K562 (cell line): Measurements from ENCODE around the gene CYP11A1. TPM values are rescaled to one million over a fixed set of nuclear protein-coding genes. Genes with fewer than 3 reads are reported as not detected.

Experiments
- CHD1 ChIP-seq: fragments of 200-600 bp; sonication (generic); IDR thresholded peaks from one replicate; pipeline ENCODE4 v1.6.1; 2012; ENCODE audit warnings: mild to moderate bottlenecking, moderate library complexity, low read length, inconsistent platforms
- CTCF ChIP-seq, 3 experiments: IDR thresholded peaks in 2 of 3; conservative IDR thresholded peaks in 1 of 3; 2 replicates each; pipeline ENCODE4 v1.5.1; 2011 to 2012; ENCODE audit warnings: low read length in 3 of 3, mild to moderate bottlenecking in 3 of 3, control low read depth in 2 of 3, improper control_type of control experiment in 1 of 3, inconsistent platforms in 1 of 3, low read depth in 1 of 3, mixed read lengths in 1 of 3, moderate library complexity in 1 of 3; ENCODE audit not compliant: insufficient read depth in 2 of 3
- FOXJ3 ChIP-seq: sonication (generic); formaldehyde crosslinking; IDR thresholded peaks from 2 replicates; pipeline ENCODE4 v1.4.0; 2020; ENCODE audit warnings: mild to moderate bottlenecking, missing genetic modification reagents
- IFI16 ChIP-seq: fragments of 250-450 bp; sonication (Bioruptor Pico); IDR thresholded peaks from 2 replicates; pipeline ENCODE4 v2.1.2; 2022; ENCODE audit warnings: mild to moderate bottlenecking, inconsistent platforms
- L3MBTL2 ChIP-seq: fragments of 450-650 bp; IDR thresholded peaks from 2 replicates; pipeline ENCODE4 v1.6.1; 2016; ENCODE audit warnings: mild to moderate bottlenecking, moderate library complexity
- MBD2 ChIP-seq: sonication (generic); IDR thresholded peaks from 2 replicates; pipeline ENCODE4 v1.6.1; 2016; ENCODE audit warnings: low read depth, borderline replicate concordance
- MCM5 ChIP-seq: fragments of 450-650 bp; IDR thresholded peaks from 2 replicates; pipeline ENCODE4 v1.6.1; 2016; ENCODE audit warnings: low read depth
- MITF ChIP-seq: IDR thresholded peaks from 2 replicates; pipeline ENCODE4 v1.6.1; 2014; ENCODE audit warnings: antibody characterized with exemption
- NKRF ChIP-seq: fragments of 450-650 bp; IDR thresholded peaks from 2 replicates; pipeline ENCODE4 v1.6.1; 2016; ENCODE audit warnings: borderline replicate concordance
- NR1H2 ChIP-seq: sonication (generic); formaldehyde crosslinking; IDR thresholded peaks from 2 replicates; pipeline ENCODE4 v1.4.0; 2020; ENCODE audit warnings: mild to moderate bottlenecking, missing genetic modification reagents
- POLR2H ChIP-seq: IDR thresholded peaks from 2 replicates; pipeline ENCODE4 v1.6.1; 2016; ENCODE audit warnings: missing genetic modification characterization, low read depth, mild to moderate bottlenecking, control low read depth, missing compliant biosample characterization, moderate library complexity
- RCOR1 ChIP-seq, 2 experiments: IDR thresholded peaks; 2 replicates each; pipeline ENCODE4 v1.6.1; 2012; ENCODE audit warnings: low read depth in 2 of 2, low read length in 2 of 2, borderline replicate concordance in 1 of 2, improper control_type of control experiment in 1 of 2
- SMARCB1 ChIP-seq: IDR thresholded peaks from 2 replicates; pipeline ENCODE4 v1.6.1; 2011; ENCODE audit warnings: improper control_type of control experiment, low read depth; ENCODE audit not compliant: insufficient read length
- TAF15 ChIP-seq: fragments of 200-400 bp; formaldehyde crosslinking; IDR thresholded peaks from 2 replicates; pipeline ENCODE4 v1.6.1; 2017; ENCODE audit warnings: mild to moderate bottlenecking, low read depth, low read length, moderate library complexity
- TRIM24 ChIP-seq, 2 experiments: fragments of 450-650 bp; IDR thresholded peaks; 2 replicates each; pipeline ENCODE4 v1.6.1; 2016
- YY1 ChIP-seq, 3 experiments: IDR thresholded peaks; 2 replicates each; pipeline ENCODE4 v1.6.1; 2011; ENCODE audit warnings: low read length in 2 of 3, mild to moderate bottlenecking in 2 of 3, moderate library complexity in 2 of 3, borderline replicate concordance in 1 of 3, control low read depth in 1 of 3, low read depth in 1 of 3; ENCODE audit not compliant: insufficient read depth in 3 of 3, insufficient replicate concordance in 2 of 3, control insufficient read depth in 1 of 3, insufficient read length in 1 of 3; ENCODE audit errors: extremely low read depth in 1 of 3
- ZNF589 ChIP-seq: fragments of 200-800 bp; sonication (Bioruptor generic); IDR thresholded peaks from 2 replicates; pipeline ENCODE4 v1.6.1; 2016; ENCODE audit warnings: low read depth, missing genetic modification characterization, missing compliant biosample characterization
- ZNF766 ChIP-seq: fragments of 200-800 bp; sonication (Bioruptor generic); conservative IDR thresholded peaks from 2 replicates; pipeline ENCODE4 v1.6.1; 2016; ENCODE audit warnings: missing genetic modification characterization, missing compliant biosample characterization
- polyA plus RNA-seq, 8 experiments: library from polyadenylated mRNA; depleted of rRNA in 4 of 8; stranded (reverse) in 5 of 8; unstranded in 3 of 8; fragments of >200 nt; fragmentation: Nextera tagmentation in 2 of 8; fragmentation: Illumina TruSeq in 1 of 8; extraction: Ambion mirVana in 2 of 8; extraction: Trizol in 1 of 8; gene quantifications; 2 replicates each; pipeline versions ENCODE4 v1.2.1 to v1.2.3, GENCODE V29; 2011 to 2014; ENCODE audit warnings: inconsistent platforms in 1 of 8, missing spikeins in 1 of 8
- total RNA-seq, 7 experiments: library from RNA; depleted of rRNA in 6 of 7; stranded (reverse); fragments of >200 nt in 6 of 7; fragmentation: Illumina TruSeq in 2 of 7; extraction: Trizol in 2 of 7; gene quantifications; 2 replicates each; pipeline versions ENCODE4 v1.2.1 to v1.2.3, GENCODE V29; 2011 to 2021; ENCODE audit warnings: low replicate concordance in 1 of 7
- TF ChIP-seq, protein P1 (sequence below): fragments of 200-800 bp; sonication (Bioruptor generic); IDR thresholded peaks from 2 replicates; pipeline ENCODE4 v1.6.1; 2017; ENCODE audit warnings: missing genetic modification characterization, missing compliant biosample characterization
- TF ChIP-seq, protein P2 (sequence below): fragments of 450-650 bp; formaldehyde crosslinking; IDR thresholded peaks from 2 replicates; pipeline ENCODE4 v1.4.0; 2022; ENCODE audit warnings: missing genetic modification characterization

CYP11A1 gene
- total and polyA plus RNA-seq, 9 of the 15 experiments (the other 6 are each of a cell fraction or from before 2014, with no cell fraction given): 0.06 to 0.24 (median 0.10) TPM; not detected in 4

- TF ChIP-seq SMARCB1 (no peak), CHD1 (no peak), L3MBTL2 (no peak), CTCF (IDR thresholded peaks at IDR 0.05 in 2 of 3, conservative IDR thresholded peaks at IDR 0.05 in 1 of 3; ENCODE audit: insufficient read depth in 2 of 3, low read depth in 1 of 3, low read length in 3 of 3) (no peak), IFI16 (CRISPR knock-in tag) (no peak), TAF15 (no peak), MITF (peak; percentile 58; the same call in 1 of the 2 replicates), TRIM24 (IDR thresholded peaks at IDR 0.05) (peak in 1 of 2 experiments; percentile 33; a peak in 1 of 4 replicates), ZNF766 (CRISPR knock-in tag) (peak; percentile 66; the same call in 1 of the 2 replicates), NR1H2 (no peak), YY1 (IDR thresholded peaks at IDR 0.05; ENCODE audit: borderline replicate concordance in 1 of 3, control insufficient read depth in 1 of 3, extremely low read depth in 1 of 3, insufficient read depth in 3 of 3, insufficient read length in 1 of 3, insufficient replicate concordance in 2 of 3, low read depth in 1 of 3, low read length in 2 of 3) (no peak), FOXJ3 (CRISPR knock-in tag) (no peak), MBD2 (no peak), MCM5 (no peak), NKRF (no peak), ZNF589 (CRISPR knock-in tag) (no peak), RCOR1 (IDR thresholded peaks at IDR 0.05; ENCODE audit: borderline replicate concordance in 1 of 2, low read depth in 2 of 2, low read length in 2 of 2) (peak in 1 of 2 experiments; percentile 73; a peak in 1 of 4 replicates), POLR2H (no peak)
- TF ChIP-seq, protein P1, sequence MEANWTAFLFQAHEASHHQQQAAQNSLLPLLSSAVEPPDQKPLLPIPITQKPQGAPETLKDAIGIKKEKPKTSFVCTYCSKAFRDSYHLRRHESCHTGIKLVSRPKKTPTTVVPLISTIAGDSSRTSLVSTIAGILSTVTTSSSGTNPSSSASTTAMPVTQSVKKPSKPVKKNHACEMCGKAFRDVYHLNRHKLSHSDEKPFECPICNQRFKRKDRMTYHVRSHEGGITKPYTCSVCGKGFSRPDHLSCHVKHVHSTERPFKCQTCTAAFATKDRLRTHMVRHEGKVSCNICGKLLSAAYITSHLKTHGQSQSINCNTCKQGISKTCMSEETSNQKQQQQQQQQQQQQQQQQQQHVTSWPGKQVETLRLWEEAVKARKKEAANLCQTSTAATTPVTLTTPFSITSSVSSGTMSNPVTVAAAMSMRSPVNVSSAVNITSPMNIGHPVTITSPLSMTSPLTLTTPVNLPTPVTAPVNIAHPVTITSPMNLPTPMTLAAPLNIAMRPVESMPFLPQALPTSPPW (CRISPR knock-in tag): peak; percentile 74; the same call in 1 of the 2 replicates
- TF ChIP-seq, protein P2, sequence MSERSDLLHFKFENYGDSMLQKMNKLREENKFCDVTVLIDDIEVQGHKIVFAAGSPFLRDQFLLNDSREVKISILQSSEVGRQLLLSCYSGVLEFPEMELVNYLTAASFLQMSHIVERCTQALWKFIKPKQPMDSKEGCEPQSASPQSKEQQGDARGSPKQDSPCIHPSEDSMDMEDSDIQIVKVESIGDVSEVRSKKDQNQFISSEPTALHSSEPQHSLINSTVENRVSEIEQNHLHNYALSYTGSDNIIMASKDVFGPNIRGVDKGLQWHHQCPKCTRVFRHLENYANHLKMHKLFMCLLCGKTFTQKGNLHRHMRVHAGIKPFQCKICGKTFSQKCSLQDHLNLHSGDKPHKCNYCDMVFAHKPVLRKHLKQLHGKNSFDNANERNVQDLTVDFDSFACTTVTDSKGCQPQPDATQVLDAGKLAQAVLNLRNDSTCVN (CRISPR knock-in tag): no peak
These were observed 25.0 kb upstream of the CYP11A1 start (continued) for GRCh38 chr15:74392451-74392830.
